ENCODE measurements around the gene WAS.
"Not testable (repeated sequence)": the region's sequence is repeated elsewhere in the genome, so short reads cannot be mapped to it uniquely, and the experiment has no call there.

The WAS gene

GRCh38 chrX:48681539-48682183 lies 1.9 kb upstream of the WAS start:
- Histone ChIP-seq H3K36me3 (ENCODE audit: control insufficient read depth in 1 of 2, insufficient read depth in 2 of 2, low read length in 2 of 2) (no peaks in the 10 kb centered on the region), H2AFZ (ENCODE audit: insufficient read depth, low read length, poor library complexity) (no peak overlapping the region), H3K27me3 (ENCODE audit: insufficient read depth, low read length) (no peaks in the 10 kb centered on the region), H2BK12ac (ENCODE audit: low read length) (no peak overlapping the region), H2AK5ac (ENCODE audit: low read length) (no peak overlapping the region), H3K23ac (ENCODE audit: low read length) (no peak overlapping the region), H4K8ac (ENCODE audit: low read depth, low read length) (no peak overlapping the region), H3K4me1 (ENCODE audit: control insufficient read depth in 1 of 2, insufficient read depth in 2 of 2, low read length in 2 of 2) (peaks cover 0 to 8% of the 10 kb centered on the region in 2 experiments), H3K4ac (ENCODE audit: low read depth, low read length) (no peak overlapping the region), H4K12ac (ENCODE audit: low read depth, low read length) (no peak overlapping the region), H3K9me3 (ENCODE audit: insufficient read depth, low read depth, low read length) (no peaks in the 10 kb centered on the region), H3K9ac (ENCODE audit: low read length) (no peak overlapping the region), H4K91ac (ENCODE audit: low read depth, low read length) (no peak overlapping the region), H3K4me3 (ENCODE audit: low read depth, low read length) (no peak overlapping the region), H3K79me2 (ENCODE audit: control insufficient read depth, insufficient read depth, low read length, poor library complexity) (peaks cover 2% of the 10 kb centered on the region), H3K4me2 (ENCODE audit: low read length) (no peak overlapping the region), H2BK5ac (ENCODE audit: low read depth, low read length, poor library complexity) (no peak overlapping the region), H3K14ac (ENCODE audit: low read length) (no peak overlapping the region), H3K79me1 (ENCODE audit: low read length) (peaks cover 4% of the 10 kb centered on the region), H3K27ac (ENCODE audit: low read depth, low read length) (no peak overlapping the region), H2BK120ac (ENCODE audit: insufficient read depth, low read length, poor library complexity) (no peak overlapping the region), H3K18ac (ENCODE audit: low read length) (no peak overlapping the region)
- no CpG with 5 or more reads among the region's 10 CpGs for WGBS (ENCODE audit: extremely low coverage, insufficient coverage, insufficient read length)
- no peak for DNase-seq

- H4K91ac ChIP-seq (ENCODE audit: low read depth, low read length); H3K4me1 ChIP-seq (ENCODE audit: control insufficient read depth in 1 of 2, insufficient read depth in 2 of 2, low read length in 2 of 2); H2AFZ ChIP-seq (ENCODE audit: insufficient read depth, low read length, poor library complexity); H3K4me3 ChIP-seq (ENCODE audit: low read depth, low read length); H3K14ac ChIP-seq (ENCODE audit: low read length); H3K79me1 ChIP-seq (ENCODE audit: low read length); H3K4ac ChIP-seq (ENCODE audit: low read depth, low read length); H3K9me3 ChIP-seq (ENCODE audit: insufficient read depth, low read depth, low read length); H3K23ac ChIP-seq (ENCODE audit: low read length); H3K79me2 ChIP-seq (ENCODE audit: control insufficient read depth, insufficient read depth, low read length, poor library complexity); H2BK120ac ChIP-seq (ENCODE audit: insufficient read depth, low read length, poor library complexity); H4K8ac ChIP-seq (ENCODE audit: low read depth, low read length); H3K36me3 ChIP-seq (ENCODE audit: control insufficient read depth in 1 of 2, insufficient read depth in 2 of 2, low read length in 2 of 2); H3K27me3 ChIP-seq (ENCODE audit: insufficient read depth, low read length); H4K12ac ChIP-seq (ENCODE audit: low read depth, low read length); H2BK5ac ChIP-seq (ENCODE audit: low read depth, low read length, poor library complexity); H3K9ac ChIP-seq (ENCODE audit: low read length); H3K18ac ChIP-seq (ENCODE audit: low read length); DNase-seq; H2BK12ac ChIP-seq (ENCODE audit: low read length); H3K27ac ChIP-seq (ENCODE audit: low read depth, low read length); H2AK5ac ChIP-seq (ENCODE audit: low read length); H3K4me2 ChIP-seq (ENCODE audit: low read length): not testable (repeated sequence)
- WGBS (ENCODE audit: extremely low coverage, insufficient coverage, insufficient read length) = no CpG with 5 or more reads among the region's 12 CpGs
These were observed 804 bp upstream of the WAS start for GRCh38 chrX:48682795-48683194.

- H2AFZ ChIP-seq (ENCODE audit: insufficient read depth, low read length, poor library complexity) = no peak overlapping the region
- H3K14ac ChIP-seq (ENCODE audit: low read length) = no peak overlapping the region
- H3K36me3 ChIP-seq (ENCODE audit: control insufficient read depth in 1 of 2, insufficient read depth in 2 of 2, low read length in 2 of 2) = no peaks in the 10 kb centered on the region
- H3K4me1 ChIP-seq (ENCODE audit: control insufficient read depth in 1 of 2, insufficient read depth in 2 of 2, low read length in 2 of 2) = no peaks in the 10 kb centered on the region
- H3K27ac ChIP-seq (ENCODE audit: low read depth, low read length) = no peak overlapping the region
- H3K23ac ChIP-seq (ENCODE audit: low read length) = no peak overlapping the region
- H3K9me3 ChIP-seq (ENCODE audit: insufficient read depth, low read depth, low read length) = no peaks in the 10 kb centered on the region
- H3K4me3 ChIP-seq (ENCODE audit: low read depth, low read length) = no peak overlapping the region
- H4K12ac ChIP-seq (ENCODE audit: low read depth, low read length) = no peak overlapping the region
- H3K27me3 ChIP-seq (ENCODE audit: insufficient read depth, low read length) = no peaks in the 10 kb centered on the region
- H3K4ac ChIP-seq (ENCODE audit: low read depth, low read length) = no peak overlapping the region
- no peak overlapping the region for H3K4me2 ChIP-seq (ENCODE audit: low read length)
- H3K18ac ChIP-seq (ENCODE audit: low read length) = no peak overlapping the region
- no peak overlapping the region for H3K9ac ChIP-seq (ENCODE audit: low read length)
- H2BK5ac ChIP-seq (ENCODE audit: low read depth, low read length, poor library complexity) = no peak overlapping the region
- H4K8ac ChIP-seq (ENCODE audit: low read depth, low read length) = no peak overlapping the region
- DNase-seq = no peak
- no peak overlapping the region for H2BK120ac ChIP-seq (ENCODE audit: insufficient read depth, low read length, poor library complexity)
- no peaks in the 10 kb centered on the region for H3K79me1 ChIP-seq (ENCODE audit: low read length)
- H4K91ac ChIP-seq (ENCODE audit: low read depth, low read length) = no peak overlapping the region
- no peaks in the 10 kb centered on the region for H3K79me2 ChIP-seq (ENCODE audit: control insufficient read depth, insufficient read depth, low read length, poor library complexity)
- no peak overlapping the region for H2AK5ac ChIP-seq (ENCODE audit: low read length)
- no CpG with 5 or more reads among the region's 7 CpGs for whole genome bisulfite sequencing (ENCODE audit: extremely low coverage, insufficient coverage, insufficient read length)
- H2BK12ac ChIP-seq (ENCODE audit: low read length) = no peak overlapping the region
These were observed 535 bp downstream of the WAS start for GRCh38 chrX:48684134-48684533.

GRCh38 chrX:48685416-48685815 lies 1.8 kb downstream of the WAS start:
- no peak overlapping the region for H3K14ac ChIP-seq (ENCODE audit: low read length)
- H2BK12ac ChIP-seq (ENCODE audit: low read length) = no peak overlapping the region
- no peak overlapping the region for H4K91ac ChIP-seq (ENCODE audit: low read depth, low read length)
- no peak overlapping the region for H4K8ac ChIP-seq (ENCODE audit: low read depth, low read length)
- no peak overlapping the region for H3K23ac ChIP-seq (ENCODE audit: low read length)
- H3K18ac ChIP-seq (ENCODE audit: low read length) = no peak overlapping the region
- no peaks in the 10 kb centered on the region for H3K79me2 ChIP-seq (ENCODE audit: control insufficient read depth, insufficient read depth, low read length, poor library complexity)
- H3K4me2 ChIP-seq (ENCODE audit: low read length) = no peak overlapping the region
- H2AFZ ChIP-seq (ENCODE audit: insufficient read depth, low read length, poor library complexity) = no peak overlapping the region
- H3K9me3 ChIP-seq (ENCODE audit: insufficient read depth, low read depth, low read length) = no peaks in the 10 kb centered on the region
- no peaks in the 10 kb centered on the region for H3K27me3 ChIP-seq (ENCODE audit: insufficient read depth, low read length)
- H3K4me3 ChIP-seq (ENCODE audit: low read depth, low read length) = no peak overlapping the region
- H2BK5ac ChIP-seq (ENCODE audit: low read depth, low read length, poor library complexity) = no peak overlapping the region
- H3K36me3 ChIP-seq (ENCODE audit: control insufficient read depth in 1 of 2, insufficient read depth in 2 of 2, low read length in 2 of 2) = no peaks in the 10 kb centered on the region
- no peak overlapping the region for H2AK5ac ChIP-seq (ENCODE audit: low read length)
- no peak overlapping the region for H3K27ac ChIP-seq (ENCODE audit: low read depth, low read length)
- no peak for DNase-seq
- no peak overlapping the region for H2BK120ac ChIP-seq (ENCODE audit: insufficient read depth, low read length, poor library complexity)
- H4K12ac ChIP-seq (ENCODE audit: low read depth, low read length) = no peak overlapping the region
- no peak overlapping the region for H3K4ac ChIP-seq (ENCODE audit: low read depth, low read length)
- H3K9ac ChIP-seq (ENCODE audit: low read length) = no peak overlapping the region
- WGBS (ENCODE audit: extremely low coverage, insufficient coverage, insufficient read length) = no CpG with 5 or more reads among the region's 12 CpGs
- no peaks in the 10 kb centered on the region for H3K4me1 ChIP-seq (ENCODE audit: control insufficient read depth in 1 of 2, insufficient read depth in 2 of 2, low read length in 2 of 2)
- H3K79me1 ChIP-seq (ENCODE audit: low read length) = no peaks in the 10 kb centered on the region
